Activated CD4-positive, alpha-beta T cell treated with anti-CD3 and anti-CD28 coated beads, Interleukin-2, amount 50 U/mL, for 1 hour (primary cell): ENCODE results near the gene KATNAL1.
"Not testable (repeated sequence)": the region's sequence is repeated elsewhere in the genome, so short reads cannot be mapped to it uniquely, and the experiment has no call there.

Source experiments
- DNase-seq: peaks from one replicate; pipeline ENCODE4 v3.0.0-alpha.2; 2020

Gene KATNAL1

GRCh38 chr13:30196025-30196424 is 111.3 kb downstream of the KATNAL1 start:
- no peak for DNase-seq

GRCh38 chr13:30194906-30195305 is 112.4 kb downstream of the KATNAL1 start:
- DNase-seq = no peak

DNA sequence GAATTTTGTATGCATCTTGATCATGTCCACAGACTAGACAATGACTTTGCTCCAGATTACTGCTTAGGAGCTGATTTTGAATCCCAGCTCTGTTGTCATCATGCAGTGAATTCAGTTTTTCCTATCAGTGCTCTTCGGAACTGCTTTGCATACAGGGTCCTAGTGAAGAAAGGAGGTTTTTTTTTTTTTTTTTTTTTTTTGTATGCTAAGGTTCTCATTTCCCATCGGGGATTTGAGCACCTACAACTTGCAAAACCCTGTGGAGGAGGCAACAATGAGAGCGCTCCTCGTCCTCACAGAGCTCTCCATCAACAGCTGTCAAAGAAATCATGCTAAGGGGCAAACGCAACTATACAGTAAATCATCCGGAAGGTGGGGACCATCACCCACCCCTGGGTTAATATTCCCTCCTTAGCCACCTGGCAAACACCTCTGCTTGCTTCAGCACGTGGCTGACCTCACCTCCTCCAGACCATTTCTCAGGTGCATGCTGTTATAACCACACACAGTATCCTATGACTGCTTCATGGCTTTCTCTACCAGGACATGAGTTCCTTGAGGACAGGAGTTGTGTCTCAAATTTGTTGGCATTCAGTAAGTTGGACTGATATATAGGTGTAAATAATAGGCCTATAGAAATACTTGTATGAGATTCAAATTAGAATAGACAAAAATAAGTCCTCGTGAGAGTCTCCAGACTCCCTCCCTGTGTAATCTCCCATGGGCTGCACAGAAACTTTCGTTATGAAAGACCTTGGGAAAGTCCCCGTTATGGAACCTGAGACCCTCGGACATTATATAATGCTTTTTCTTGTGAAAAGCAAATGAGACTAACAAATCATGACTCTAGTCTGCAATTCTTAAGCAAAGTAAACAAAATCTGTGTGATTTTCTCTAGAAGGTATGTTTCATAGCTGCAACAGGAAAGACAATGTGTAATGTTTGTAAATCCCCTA is 113.8 kb downstream of the KATNAL1 start:
- DNase-seq = no peak

- DNase-seq = no peak
Measured at GRCh38 chr13:30192320-30193093, 114.8 kb downstream of the KATNAL1 start.

GRCh38 chr13:30191491-30192100 is 115.8 kb downstream of the KATNAL1 start:
- no peak for DNase-seq

- no peak for DNase-seq
Measured at GRCh38 chr13:30186634-30187415, 120.5 kb downstream of the KATNAL1 start.

DNA sequence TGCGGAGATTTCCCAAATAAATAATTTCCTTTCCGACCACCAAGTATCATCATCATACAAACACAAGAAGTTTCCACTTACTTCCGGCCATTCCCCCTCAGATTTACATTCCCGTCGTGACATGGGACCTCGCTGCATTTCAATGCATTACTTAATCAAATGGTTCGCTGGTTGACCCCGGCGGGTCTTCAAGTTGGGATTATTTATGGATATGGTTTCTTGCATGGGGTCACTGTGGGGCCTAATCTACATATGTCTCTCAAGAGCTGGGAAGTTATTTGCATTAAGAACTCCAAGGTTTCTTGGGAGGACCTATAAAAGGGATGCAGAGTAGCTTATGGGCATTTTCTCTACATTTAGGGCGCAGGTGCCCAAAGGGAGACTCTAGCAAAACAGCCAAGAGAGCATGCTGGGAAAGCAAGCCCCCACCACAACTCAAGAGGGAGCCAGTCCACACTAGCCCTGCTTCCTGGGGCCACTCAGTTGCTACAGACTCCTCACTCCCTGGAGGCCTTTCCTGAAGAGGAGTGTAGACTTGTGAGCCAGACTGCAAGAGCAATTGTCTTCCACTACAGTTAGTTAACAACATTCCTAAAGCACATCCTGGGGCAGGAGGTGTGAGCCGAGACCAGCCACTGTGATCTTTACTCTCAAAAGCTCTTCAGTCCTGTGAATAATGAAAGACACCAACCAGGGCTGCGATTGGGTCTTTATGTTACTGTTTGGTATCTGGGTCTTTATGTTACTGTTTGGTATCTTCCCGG is 125.3 kb downstream of the KATNAL1 start:
- DNase-seq = no peak

- DNase-seq = no peak
Measured at GRCh38 chr13:30179597-30180276, 127.6 kb downstream of the KATNAL1 start.

- no peak for DNase-seq
Measured at GRCh38 chr13:30178976-30179375, 128.4 kb downstream of the KATNAL1 start.

- DNase-seq = no peak
Measured at GRCh38 chr13:30175166-30175565, 132.2 kb downstream of the KATNAL1 start.

- DNase-seq = not testable (repeated sequence)
Measured at GRCh38 chr13:30174250-30174649, 133.1 kb downstream of the KATNAL1 start.

DNA sequence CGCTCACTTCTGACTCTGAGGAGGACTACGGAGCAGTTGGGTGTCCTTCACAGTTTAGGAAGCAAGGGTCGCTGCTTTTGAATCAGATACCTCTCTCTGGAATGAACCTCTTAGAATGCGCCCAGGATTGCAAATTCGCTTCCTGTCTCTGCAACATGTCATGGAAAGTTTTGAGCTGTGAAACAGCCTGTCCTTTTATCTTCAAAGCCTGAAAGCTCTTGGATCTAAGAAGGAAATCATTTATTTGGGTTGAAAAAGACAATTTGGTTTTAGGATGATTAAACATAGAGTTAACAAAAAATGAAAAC is 134.1 kb downstream of the KATNAL1 start:
- DNase-seq = no peak

DNA sequence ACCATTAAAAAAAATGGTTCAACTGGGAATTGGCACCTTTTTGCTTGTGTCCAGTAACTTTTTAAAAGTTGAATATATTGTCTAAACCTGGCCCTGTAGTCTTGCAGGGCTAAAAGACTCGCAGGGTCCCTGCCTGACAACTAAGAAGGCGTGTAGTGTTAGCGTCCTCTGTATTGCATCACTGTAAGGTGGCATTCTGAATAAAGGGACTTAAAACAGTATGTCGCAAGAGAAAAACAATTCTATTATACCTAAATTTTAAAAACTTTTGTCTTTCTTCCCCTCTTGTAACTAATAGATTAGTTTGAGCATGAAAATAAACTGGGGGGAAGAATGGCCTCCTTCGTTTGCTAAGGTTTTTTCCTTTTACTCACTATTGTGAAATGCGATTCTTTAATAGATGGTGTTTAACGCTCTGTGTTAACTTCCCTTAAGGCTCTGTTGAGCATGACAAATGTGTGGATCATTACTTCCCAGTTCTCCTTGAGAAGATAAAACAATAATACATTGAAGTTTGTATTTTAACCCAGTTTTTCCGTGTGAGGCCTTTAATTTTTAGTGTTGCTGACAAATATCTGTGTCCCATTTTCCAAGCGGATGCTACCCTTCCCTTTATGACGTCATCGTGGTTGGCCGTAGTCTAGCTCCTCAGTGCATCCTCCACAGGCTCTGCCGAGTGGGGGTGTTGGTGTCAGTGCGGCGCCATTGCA is 134.6 kb downstream of the KATNAL1 start:
- no peak for DNase-seq

GRCh38 chr13:30170569-30170968 is 136.8 kb downstream of the KATNAL1 start:
- DNase-seq = no peak

GRCh38 chr13:30169442-30169841 is 137.9 kb downstream of the KATNAL1 start:
- DNase-seq = no peak

DNA sequence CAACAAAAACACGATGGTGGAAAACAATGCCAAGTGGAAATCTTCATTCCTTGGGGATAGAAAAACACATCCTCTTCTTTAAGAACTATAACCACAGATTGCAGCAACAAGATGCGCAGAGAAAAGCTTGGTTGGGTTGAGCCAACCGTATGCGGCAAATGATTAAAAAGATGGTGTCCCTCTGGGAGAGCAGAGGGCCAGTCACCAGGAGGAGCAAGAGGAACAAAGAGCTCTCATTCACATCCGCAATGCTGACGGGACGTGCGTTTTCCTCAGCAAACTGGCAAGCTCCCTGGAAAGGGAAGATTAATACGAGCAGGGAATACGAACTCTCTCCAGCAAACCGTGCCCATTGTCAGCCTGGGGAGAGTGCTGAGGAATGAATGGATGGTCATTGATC is 141.6 kb downstream of the KATNAL1 start:
- no peak for DNase-seq

DNA sequence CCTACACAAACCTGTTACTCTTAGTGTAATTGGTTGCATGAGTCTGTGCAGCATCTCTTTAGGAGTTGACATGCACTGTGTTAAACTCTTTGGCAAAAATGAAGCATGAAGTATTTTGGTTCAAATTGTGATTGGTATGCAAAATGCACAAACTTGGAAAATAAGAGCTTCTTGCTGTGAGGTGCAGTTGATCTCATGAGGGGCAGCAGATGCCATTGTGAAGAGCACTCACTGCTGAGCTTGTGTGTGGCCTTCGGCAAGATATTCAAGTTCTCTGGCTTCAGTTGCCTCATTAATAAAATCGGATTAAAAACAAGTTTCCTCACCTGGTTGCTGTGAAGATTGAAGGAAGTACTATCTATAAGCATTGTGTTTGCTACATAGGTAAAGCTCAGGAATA is 142.3 kb downstream of the KATNAL1 start:
- no peak for DNase-seq

- DNase-seq = no peak
Measured at GRCh38 chr13:30164146-30164545, 143.2 kb downstream of the KATNAL1 start.

DNA sequence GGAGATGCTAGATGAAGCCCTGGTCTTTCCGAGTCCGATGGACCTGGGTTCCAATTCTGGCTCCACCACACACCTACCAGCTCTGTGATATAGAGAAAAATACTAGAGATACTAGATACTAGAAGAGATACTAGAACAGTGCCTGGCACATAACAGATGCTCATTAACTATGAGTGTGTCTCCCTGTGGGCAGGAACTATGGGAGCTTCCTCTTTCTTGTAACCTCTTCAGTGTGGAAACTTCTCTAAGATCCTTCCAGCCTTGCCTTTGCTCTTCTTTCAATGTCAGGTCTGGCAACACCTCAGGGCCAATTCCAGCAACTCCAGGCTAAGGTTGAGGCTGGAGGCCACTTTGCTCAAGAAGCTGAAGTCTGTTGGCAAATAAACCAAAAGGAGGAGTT is 143.9 kb downstream of the KATNAL1 start:
- DNase-seq = no peak

GRCh38 chr13:30159446-30159839 is 147.9 kb downstream of the KATNAL1 start:
- no peak for DNase-seq
